GM21619 (cell line): Measurements from ENCODE around the gene SLC7A1.

Source experiments
- ATAC-seq: cut with Tn5 transposase; IDR thresholded peaks from one replicate; pipeline ENCODE4 v1.9.1; 2021; ENCODE audit not compliant: unreplicated experiment

Gene SLC7A1

DNA sequence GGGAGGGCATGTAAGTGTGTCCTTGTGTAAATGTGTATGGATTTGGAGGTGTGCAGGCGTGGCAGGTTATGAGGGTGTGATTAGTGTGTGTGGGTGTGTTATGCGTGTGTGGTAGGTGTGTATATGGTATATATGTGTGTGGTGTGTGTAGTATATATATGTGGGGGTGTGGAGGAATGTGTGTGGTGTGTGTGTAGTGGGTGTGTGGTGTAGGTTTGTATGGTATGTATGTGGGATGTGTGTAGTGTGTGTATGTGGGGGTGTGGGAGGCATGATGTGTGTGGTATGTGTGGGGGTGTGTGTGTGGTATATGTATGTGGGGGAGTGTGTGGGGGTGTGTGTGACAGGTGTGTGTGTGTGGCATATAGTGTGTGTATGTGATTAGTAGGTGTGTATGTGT is 104.2 kb downstream of the SLC7A1 start:
- no peak for ATAC-seq

DNA sequence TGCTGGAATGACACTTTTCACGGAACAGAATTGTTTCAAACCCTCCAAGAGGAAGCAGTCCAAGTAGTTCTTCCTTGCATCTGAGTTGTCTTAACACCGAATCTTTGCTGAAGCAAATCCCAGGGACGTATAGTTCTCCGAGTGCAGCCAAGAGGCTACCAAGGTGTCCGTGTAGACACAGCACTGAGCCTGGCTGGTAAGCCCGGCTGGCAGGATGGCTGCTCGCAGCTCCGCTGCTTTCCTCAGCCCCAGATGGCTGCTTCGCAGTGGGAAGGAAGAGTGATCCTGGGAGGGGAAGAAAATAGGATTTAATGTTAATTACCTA is 105.0 kb downstream of the SLC7A1 start:
- no peak for ATAC-seq

DNA sequence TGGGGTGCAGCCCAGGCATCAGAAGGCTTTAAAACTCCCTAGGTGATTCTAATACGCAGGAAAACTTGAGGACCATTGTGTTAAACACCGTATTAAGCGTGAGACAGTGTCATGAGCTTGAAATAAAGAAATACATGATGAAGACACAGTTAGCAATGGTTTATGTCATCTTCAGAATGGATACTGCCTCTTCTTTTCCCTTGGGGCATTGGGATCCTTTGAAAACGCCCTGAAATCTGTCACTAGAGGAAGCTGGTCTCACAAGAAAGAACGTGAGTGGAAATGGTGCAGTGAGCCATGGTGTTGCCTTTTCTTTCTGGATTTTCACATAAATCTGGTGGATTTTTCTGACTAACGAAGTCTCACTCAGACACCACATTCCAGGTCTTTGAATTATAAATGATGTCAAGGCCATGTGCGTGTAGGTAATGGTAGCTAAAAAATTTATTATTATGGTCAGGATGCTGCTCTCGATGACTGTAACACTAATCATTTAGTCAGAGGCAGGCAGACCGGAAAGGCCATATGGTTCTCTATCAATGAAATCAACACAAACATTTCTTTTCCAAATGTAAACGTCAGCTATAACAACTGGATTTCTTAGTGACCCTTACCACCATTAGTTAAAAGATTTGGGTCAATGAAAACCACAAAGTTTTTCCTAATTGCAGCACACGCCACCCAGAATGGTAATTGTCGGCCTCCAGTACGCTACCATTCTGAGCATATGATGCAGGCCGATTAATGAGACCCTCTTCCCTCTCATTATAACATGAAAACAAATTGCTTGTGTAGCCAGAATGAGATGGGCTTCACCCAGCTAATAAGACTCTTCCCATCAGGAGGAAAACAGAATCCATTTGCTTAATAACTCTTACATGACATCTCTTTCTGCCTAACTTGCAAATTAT is 105.6 kb downstream of the SLC7A1 start:
- no peak for ATAC-seq

DNA sequence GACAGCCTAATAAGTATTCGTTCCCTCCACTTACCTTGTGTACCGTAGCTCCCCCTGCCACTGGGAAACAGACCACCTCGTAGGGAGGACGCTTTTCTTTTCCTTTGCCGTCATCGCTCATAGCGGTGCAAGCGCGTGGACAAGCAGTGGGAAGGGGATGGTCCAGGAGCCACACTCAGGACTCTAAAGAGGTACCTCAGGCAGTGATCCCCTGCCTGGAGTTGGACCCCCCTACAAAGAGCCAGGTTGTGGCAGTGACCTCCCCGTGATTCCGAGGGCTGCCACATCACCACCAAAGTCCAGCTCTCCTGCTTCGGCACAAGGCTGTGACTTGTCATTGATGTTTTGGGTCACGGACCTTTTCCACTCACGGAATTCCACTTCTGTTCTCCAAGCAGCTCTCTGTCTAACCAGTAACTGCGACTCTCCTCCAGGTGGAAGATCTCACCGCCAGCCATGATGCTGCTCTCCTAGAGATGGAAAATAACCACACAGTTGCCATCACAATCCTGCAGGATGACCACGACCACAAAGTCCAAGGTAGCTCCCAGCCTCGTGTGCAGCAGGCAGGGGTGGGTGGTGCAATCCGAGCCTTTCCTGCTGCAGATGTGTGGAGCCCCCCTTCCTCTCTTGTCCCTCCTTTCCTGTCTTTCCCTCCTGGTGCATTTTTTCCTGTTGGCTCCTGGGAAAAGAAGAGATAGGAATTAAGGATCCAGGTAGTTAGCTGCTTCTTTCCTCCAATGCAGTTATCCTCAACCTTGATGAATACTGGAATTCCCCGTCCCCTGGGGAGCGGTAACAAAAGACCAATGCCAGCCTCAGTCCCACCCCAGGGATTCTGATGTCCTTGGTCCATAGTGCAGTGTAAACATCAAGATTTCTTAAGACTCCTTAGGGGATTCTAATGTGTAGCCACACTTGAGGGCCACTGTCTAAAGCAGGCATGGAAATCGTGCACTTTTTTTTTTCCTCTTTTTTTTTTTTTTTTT is 107.7 kb downstream of the SLC7A1 start:
- ATAC-seq = no peak

DNA sequence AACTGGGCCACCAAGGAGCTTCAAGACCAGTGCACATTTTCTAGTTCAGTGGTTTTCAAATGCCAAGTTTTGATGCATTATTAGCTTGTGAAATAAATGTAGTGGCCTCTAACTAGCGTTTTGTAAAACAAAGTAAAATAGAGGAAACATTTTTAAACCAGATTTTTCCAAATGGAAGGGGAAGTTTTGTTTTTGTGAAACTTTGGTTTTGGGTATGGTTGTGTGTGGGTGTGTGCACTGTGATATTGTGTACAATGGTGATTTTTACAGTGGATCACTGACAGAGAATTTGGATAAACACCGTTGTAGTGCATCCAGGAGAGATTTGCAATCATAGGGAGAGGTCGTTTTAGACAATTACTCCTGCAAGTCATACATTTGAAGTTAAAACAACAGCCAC is 108.9 kb downstream of the SLC7A1 start:
- no peak for ATAC-seq

DNA sequence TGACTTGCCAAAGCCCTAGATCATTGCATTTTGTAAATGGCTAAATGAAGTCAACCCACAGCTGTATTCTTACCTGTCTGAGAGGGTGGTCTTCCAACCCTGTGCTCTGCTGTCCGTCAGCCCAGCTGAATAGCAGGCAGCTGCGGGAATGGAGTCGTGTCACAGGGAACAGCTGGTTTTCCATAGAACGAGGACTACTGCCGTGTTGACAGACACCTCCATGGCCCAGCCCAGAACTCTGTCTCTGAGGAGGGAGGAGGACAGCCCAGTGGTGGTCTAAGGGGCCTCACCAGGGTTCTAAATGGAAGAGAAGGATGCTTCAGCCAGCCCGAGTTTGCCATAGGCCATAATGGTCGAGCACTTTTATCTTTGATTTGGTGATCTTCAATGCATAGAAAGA is 110.7 kb downstream of the SLC7A1 start:
- ATAC-seq = no peak

DNA sequence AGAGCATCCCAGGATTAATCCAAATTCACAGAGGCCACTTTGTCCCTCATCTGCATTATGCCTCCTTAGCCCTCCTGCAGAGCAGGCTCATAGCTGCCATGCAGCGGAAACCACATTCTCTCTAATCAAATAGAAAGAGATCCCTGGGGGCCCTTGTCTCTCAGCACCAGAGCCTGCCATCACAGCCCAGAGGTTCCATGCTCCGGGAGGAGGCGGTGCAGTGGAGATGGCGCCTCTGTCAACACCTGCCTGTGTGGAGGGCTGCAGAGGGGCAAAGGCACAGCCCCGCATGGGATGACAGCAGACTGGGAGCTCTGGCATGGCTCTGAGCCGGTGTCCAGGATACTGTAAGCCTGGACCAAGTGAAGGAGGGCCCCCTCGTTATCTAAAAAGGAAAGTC is 111.3 kb downstream of the SLC7A1 start:
- ATAC-seq = no peak

DNA sequence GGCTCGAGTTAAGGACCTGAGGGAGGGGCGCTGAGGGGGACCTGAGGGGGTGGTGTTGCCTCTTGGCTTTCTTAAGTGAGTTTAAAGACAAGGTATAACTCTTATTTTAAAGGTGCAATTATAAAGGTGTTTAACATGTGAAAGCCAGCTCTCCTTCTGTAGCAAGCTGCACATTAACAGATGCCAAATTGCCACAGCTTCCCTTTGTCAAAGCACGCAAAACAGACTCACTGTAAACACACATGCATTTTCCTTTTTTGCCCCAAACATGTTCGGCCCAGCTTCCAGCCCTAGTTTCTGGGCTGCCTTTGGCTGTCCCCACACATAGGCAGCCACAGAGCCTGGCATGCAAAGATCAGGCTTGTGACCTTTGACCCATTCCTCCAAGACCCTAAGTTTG is 111.9 kb downstream of the SLC7A1 start:
- ATAC-seq = no peak

DNA sequence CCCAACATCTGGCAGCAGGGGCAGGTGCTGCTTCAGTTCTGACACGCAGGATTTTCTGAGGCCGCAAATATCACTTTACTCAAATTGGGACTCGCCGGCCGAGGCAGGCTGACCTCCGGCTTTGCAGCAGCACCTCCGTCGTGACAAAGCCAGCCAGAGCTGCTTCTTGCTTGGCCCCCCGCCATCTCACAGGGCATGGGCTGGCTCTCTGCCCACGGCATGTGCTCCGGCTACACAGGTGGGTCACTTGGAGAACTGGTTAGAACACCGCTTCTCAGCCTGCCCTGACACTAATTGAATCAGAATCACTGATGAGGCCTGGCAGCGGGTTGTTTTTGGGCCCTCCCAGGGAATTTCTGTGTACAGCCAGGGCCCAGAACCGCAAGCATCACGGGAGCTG is 112.3 kb downstream of the SLC7A1 start:
- ATAC-seq = no peak

DNA sequence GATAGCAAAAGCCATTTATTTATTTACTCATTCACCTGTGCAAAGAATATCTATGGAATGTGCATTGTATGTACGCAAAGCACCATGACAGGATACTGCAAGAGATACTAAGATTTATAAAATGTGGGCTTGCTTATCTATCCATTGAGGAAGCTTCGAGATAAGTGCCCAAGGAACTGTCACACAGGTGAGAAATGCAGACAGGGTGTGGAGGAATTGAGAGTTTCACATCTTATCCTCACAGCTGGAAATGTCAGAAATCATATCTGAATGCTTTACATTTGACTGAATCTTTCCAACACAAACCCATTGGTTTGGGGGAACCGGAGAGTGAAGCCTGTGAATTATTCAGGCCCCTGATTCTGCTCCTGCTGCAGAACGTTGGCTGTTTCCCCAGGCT is 113.0 kb downstream of the SLC7A1 start:
- no peak for ATAC-seq

DNA sequence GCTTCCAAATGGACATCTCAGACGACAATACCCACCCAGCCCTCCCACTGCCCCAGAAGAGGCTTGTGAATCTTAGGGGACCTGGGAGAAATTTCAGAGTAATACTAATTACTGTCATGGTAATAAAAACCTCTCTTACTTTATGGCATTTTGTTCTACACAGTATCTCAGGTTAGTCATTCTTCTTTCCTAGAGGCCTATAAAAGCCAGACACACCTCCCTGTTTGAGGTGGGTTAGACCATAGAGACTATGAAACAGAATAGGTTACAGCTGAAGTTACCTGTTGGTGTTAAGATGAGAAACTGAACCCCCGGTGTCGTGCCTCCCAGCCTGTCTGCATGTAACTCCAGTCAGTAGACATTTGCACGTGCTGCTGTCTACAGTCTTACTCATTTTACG is 113.9 kb downstream of the SLC7A1 start:
- no peak for ATAC-seq

DNA sequence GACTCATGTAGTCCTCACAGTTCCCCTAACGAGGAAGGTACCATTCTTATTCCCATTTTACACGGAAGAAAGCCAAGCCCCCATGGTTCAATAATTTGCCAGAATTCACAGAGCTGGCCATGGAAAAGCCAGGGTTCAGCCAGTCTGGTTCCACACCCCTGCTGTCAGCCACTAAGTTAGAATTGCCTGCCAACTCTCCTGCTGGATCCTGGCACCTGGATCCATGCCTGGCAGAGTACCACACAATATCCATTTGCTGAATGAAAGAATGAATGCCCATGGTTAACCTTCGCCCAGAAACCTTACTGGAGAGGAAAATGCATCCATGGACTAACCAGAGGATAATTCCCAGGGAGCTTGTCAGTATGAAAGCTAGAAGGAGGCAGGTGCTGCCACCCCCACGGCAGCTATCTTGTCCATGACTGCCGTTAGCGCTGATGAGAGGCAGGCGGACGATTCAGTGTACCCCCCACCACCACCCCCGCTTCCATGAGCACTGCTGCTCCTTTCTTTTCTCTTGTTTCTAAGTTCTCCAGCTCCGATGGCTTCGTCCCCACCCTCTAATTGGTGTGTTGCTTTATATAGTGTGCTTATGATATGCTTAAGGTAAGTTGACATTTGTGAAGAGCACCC is 114.5 kb downstream of the SLC7A1 start:
- ATAC-seq = no peak

DNA sequence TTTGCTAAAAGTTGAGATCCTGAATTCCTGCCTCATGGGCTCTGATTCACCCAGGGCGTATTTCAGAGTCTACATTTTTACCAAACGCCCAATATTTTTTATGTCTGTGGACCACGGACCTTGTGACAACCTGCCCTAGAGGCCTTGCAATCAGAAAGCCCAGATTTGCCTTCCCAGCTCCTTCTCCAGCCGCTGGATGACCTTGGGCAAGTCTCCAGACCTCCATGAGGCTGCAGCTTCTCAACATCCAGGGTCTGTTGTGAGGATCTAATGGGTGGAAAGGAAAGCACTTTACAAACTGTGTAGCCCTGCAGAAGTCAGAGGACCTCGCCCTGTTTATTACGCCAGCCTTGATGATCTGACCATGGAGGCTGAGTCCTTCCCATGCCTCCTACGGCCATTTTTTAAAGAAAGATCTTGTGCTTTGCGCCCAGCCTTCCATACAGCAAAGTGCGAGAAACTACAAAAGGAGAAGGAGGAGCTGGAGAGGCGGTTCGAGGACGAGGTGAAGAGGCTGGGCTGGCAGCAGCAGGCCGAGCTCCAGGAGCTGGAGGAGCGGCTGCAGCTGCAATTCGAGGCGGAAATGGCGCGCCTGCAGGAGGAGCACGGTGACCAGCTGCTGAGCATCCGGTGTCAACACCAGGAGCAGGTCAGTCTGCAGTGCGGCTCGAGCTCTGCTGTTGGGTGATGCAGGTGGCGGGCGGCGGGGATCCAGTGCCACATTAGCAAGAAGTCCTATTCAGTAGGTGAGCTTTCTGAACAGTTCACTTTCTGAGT is 115.6 kb downstream of the SLC7A1 start:
- ATAC-seq = no peak

DNA sequence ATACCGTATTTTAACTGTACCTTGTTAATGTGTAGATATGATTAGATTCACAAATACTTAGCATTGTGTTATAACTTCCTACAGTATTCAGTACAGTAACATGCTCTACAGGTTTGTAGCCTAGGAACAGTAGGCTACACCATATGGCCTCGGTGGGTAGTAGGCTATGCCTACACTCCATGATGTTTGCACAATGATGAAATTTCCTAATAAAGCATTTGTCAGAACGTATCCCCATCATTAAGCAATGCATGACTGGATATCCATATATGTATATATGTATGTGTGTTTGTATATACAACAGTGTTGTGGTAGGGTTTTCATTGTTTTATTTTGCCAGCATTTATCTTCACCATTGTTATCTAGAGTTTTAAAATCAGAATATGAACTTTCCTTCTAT is 119.4 kb downstream of the SLC7A1 start:
- no peak for ATAC-seq

DNA sequence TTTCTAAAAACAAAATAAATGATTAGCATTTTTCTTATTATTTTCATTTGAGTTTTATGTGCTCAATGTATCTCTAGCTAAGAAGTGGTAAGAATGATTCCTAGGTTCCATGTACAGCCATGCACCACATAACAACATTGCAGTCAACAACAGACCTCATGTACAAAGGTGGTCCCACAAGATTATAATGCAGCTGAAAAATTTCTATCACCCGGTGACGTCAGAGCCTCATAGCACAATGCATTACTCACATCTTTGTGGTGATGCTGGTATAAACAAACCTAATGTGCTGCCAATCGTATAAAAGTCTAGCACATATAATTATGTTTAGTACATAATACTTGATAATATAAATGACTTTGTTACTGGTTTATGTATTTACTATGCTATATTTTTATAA is 120.5 kb downstream of the SLC7A1 start:
- no peak for ATAC-seq

DNA sequence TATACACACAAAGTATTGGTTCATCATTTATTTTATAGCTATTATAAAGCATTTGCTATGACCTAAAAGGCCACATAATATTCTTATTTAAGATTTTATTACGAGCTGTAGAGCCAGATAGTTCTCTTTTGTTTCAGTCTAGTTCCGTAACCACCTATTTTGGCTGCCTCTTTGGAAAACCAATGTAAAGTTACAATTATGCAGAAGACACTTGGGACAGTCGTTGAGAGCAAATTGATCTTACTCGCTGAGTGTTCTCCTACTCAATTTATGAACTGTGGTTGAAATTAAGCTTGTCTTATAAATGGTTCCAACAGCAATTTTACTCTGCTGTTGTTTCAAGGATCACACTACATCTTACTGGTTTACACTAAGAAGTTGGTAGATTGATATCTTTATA is 122.3 kb downstream of the SLC7A1 start:
- ATAC-seq = no peak

DNA sequence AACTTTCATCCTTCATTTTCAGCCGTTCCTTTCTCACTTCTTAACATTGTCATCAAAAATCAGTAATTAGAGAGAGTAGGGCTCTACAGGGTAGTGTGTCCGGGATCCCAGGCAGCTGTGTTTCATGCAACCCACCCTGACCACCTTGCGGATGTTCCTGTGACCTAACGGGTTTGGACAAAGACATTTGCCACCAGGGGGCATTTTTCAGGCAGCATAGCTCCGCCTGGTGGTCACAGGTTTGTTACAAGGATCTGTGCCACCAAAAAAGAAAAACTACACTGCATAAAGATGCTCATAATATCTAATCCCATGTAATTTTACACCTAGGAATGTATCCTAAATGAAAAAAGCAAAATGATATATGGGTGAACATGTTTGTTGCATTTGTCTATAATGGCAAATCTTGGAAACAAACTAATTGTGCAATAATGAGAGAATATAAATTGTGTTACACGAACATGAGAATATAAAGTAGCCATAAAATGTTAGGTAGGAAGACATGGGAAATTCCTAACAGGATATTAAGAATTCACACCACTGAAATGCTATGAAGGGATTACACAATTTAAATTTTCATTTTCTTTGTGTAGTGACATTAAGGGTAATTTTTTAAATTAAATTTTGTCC is 123.0 kb downstream of the SLC7A1 start:
- ATAC-seq = no peak

DNA sequence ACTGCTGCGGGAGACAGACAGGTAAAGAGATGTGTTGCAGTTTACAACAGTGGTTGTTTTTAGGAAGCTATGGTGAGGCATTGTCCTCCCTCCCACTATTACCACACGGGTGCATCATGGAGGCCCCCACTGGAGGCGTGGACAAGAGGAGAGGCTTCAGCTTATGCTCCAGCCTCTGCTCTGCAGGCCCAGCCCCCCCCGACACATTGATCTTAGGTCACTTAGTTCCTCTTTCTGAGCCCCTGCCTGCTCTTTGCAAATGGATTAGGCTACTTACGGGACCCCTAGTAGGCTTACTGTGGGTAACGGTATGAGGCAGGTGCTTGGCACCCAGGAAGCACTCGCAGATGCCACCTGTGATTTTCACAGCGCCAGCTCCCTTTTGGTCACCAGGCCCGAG is 123.9 kb downstream of the SLC7A1 start:
- no peak for ATAC-seq

DNA sequence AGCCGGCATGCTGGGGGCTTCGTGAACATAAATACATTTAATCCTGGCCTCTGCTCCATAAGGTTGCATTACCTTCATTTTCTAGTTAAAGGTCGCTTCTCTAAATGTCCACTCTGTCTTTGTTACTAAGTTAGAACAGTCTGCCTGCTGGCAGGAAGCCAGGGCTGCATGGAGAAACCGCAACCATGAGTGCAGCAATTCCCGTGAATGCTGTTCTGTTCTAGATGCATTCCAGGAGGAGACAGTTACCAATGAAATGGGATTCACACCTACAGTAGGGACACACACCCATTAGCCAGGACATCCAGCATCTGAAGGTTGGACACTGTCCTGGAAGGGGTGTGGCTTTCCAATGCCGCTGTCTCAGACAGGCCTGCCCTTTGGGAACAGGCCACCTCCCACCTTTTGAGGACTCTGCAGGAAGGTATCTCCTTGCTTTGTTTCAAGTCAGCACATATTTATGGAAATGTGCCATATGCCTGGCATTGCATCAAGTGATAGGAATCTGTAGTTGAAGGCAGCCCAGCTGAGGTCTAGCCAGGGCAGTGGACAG is 129.7 kb downstream of the SLC7A1 start:
- ATAC-seq = no peak

DNA sequence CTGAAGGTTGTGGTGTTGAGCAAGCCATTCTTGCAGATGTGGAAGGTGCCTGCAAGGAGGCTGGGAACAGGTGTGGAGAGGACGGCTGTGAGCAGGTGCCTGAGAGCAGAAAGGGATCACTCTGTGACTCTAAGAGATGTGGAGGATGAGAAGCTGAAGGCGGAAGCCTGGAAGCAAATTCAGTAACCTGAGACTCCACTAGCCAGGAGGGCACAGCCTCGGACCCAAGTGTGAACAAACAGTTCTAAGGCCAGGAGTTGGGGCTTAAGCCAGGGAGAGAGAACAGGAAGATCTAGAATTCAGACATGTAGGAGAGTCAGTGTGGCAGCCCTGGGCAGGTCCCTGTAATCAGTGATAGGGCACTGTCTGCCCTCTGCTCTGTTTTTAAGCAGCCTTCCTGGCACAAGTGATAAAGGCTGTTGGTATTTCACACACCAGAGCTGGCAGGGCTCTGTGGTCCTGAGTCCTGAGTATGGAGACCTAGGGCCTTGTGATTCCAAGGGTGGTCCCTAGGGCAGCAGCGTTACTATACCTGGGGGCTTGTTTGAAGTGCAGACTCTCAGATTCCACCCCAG is 131.3 kb downstream of the SLC7A1 start:
- ATAC-seq = no peak
